A549 (cell line): ENCODE data around the gene SPNS2. TPM values are rescaled to one million over a fixed set of nuclear protein-coding genes. Genes with fewer than 3 reads are reported as not detected.

Source experiments
- ATAC-seq, 2 experiments: fragments of 200-7000 bp in 1 of 2; fragments of >200 bp in 1 of 2; cut with Nextera tagmentation in 1 of 2; cut with Tn5 transposase in 1 of 2; 3 replicates each; pipeline versions ENCODE4 v1.8.0 to v1.9.1; 2018 to 2020; ENCODE audit warnings: mild to moderate bottlenecking in 1 of 2, moderate library complexity in 1 of 2
- CTCF ChIA-PET: fragments of 300-600 bp; sonication (Branson Sonifier 250); formaldehyde crosslinking; extraction: SDS; loops from one replicate; lab custom pipeline; 2021; ENCODE audit warnings: antibody characterized with exemption, inconsistent platforms; lab: Yijun Ruan, JAX
- POLR2A ChIA-PET: fragments of 350-600 bp; formaldehyde crosslinking; extraction: SDS; loops from one replicate; lab custom pipeline; 2021; ENCODE audit warnings: antibody characterized with exemption, inconsistent platforms; lab: Yijun Ruan, JAX
- DNase-seq, 2 experiments: peaks; one replicate each; pipeline versions ENCODE4 v3.0.0 to v3.0.0-alpha.2; 2011 to 2016; ENCODE audit warnings: low read depth in 1 of 2, low spot score in 1 of 2
- FAIRE-seq: peaks from 2 replicates; lab custom pipeline; 2011; peaks lifted over from hg19 to GRCh38; lab: Jason Lieb, UNC
- H3K27ac ChIP-seq, 2 experiments: fragments of >200 bp; sonication (Bioruptor Twin); formaldehyde crosslinking; 3 replicates each; pipeline ENCODE4 v1.5.1; 2016 to 2017
- H3K4me1 ChIP-seq: fragments of >200 bp; sonication (Bioruptor Twin); formaldehyde crosslinking; 3 replicates; pipeline ENCODE4 v1.6.1; 2016
- H3K4me2 ChIP-seq: fragments of >200 bp; sonication (Bioruptor Twin); formaldehyde crosslinking; 3 replicates; pipeline ENCODE4 v1.6.1; 2016
- H3K4me3 ChIP-seq: fragments of >200 bp; sonication (Bioruptor Twin); formaldehyde crosslinking; 3 replicates; pipeline ENCODE4 v1.5.1; 2016
- H3K9me3 ChIP-seq: fragments of >200 bp; sonication (Bioruptor Twin); formaldehyde crosslinking; 3 replicates; pipeline ENCODE4 v1.6.1; 2016
- ATOH8 ChIP-seq: fragments of 250-450 bp; sonication (Bioruptor Pico); IDR thresholded peaks from 2 replicates; pipeline ENCODE4 v1.5.0; 2020; ENCODE audit warnings: low read depth, mild to moderate bottlenecking, moderate library complexity
- ELK1 ChIP-seq: fragments of 150-350 bp; IDR thresholded peaks from 2 replicates; pipeline ENCODE4 v1.6.1; 2014; ENCODE audit warnings: low read depth, mild to moderate bottlenecking, low read length
- EP300 ChIP-seq, 2 experiments: fragments of >200 bp; sonication (Bioruptor Twin); formaldehyde crosslinking; IDR thresholded peaks; 2 replicates in 1 of 2; 3 replicates in 1 of 2; pipeline ENCODE4 v1.6.1; 2016 to 2017
- ESRRA ChIP-seq: fragments of 150-350 bp; IDR thresholded peaks from 2 replicates; pipeline ENCODE4 v1.6.1; 2014; ENCODE audit warnings: mild to moderate bottlenecking, low read length, borderline replicate concordance
- HDAC2 ChIP-seq: fragments of 200-600 bp; sonication (generic); IDR thresholded peaks from 2 replicates; pipeline ENCODE4 v1.6.1; 2016
- HEYL ChIP-seq: fragments of 250-450 bp; sonication (Bioruptor Pico); IDR thresholded peaks from 2 replicates; pipeline ENCODE4 v1.8.0; 2021; ENCODE audit warnings: mild to moderate bottlenecking, moderate library complexity
- HOXB13 ChIP-seq: fragments of 250-450 bp; sonication (Bioruptor Pico); IDR thresholded peaks from 2 replicates; pipeline ENCODE4 v1.5.0; 2020; ENCODE audit warnings: low read depth, mild to moderate bottlenecking, moderate library complexity
- HOXB5 ChIP-seq: fragments of 250-450 bp; sonication (Bioruptor Pico); IDR thresholded peaks from 2 replicates; pipeline ENCODE4 v1.5.0; 2020; ENCODE audit warnings: mild to moderate bottlenecking, moderate library complexity
- KDM1A ChIP-seq: fragments of 200-600 bp; sonication (generic); IDR thresholded peaks from 2 replicates; pipeline ENCODE4 v1.6.1; 2016; ENCODE audit warnings: low read depth, mild to moderate bottlenecking
- KDM5A ChIP-seq: fragments of 200-600 bp; sonication (generic); IDR thresholded peaks from 2 replicates; pipeline ENCODE4 v1.6.1; 2016; ENCODE audit warnings: antibody characterized with exemption, mild to moderate bottlenecking
- MAFK ChIP-seq: fragments of 450-650 bp; IDR thresholded peaks from 2 replicates; pipeline ENCODE4 v1.6.1; 2014; ENCODE audit not compliant: partially characterized antibody
- NFE2L2 ChIP-seq: fragments of 150-350 bp; conservative IDR thresholded peaks from 2 replicates; pipeline ENCODE4 v1.6.1; 2014; ENCODE audit warnings: low read length
- NPAS2 ChIP-seq: fragments of 250-450 bp; sonication (Bioruptor Pico); IDR thresholded peaks from 2 replicates; pipeline ENCODE4 v1.8.0; 2022; ENCODE audit warnings: mild to moderate bottlenecking, moderate library complexity, borderline replicate concordance
- POLR2A ChIP-seq: IDR thresholded peaks from 2 replicates; pipeline ENCODE4 v1.6.1; 2012; ENCODE audit warnings: mild to moderate bottlenecking, low read length
- RFX5 ChIP-seq: fragments of 450-650 bp; IDR thresholded peaks from 2 replicates; pipeline ENCODE4 v1.7.1; 2014; ENCODE audit warnings: antibody characterized with exemption, mild to moderate bottlenecking, moderate library complexity
- RNF2 ChIP-seq: fragments of 200-600 bp; sonication (generic); IDR thresholded peaks from 2 replicates; pipeline ENCODE4 v1.6.1; 2016; ENCODE audit warnings: low read depth, mild to moderate bottlenecking, antibody characterized with exemption, moderate library complexity, borderline replicate concordance
- TFCP2L1 ChIP-seq: fragments of 250-450 bp; sonication (Bioruptor Pico); IDR thresholded peaks from 2 replicates; pipeline ENCODE4 v1.5.0; 2021; ENCODE audit warnings: mild to moderate bottlenecking
- ZC3H11A ChIP-seq: fragments of 450-650 bp; IDR thresholded peaks from 2 replicates; pipeline ENCODE4 v1.6.1; 2014; ENCODE audit warnings: antibody characterized with exemption, mild to moderate bottlenecking
- ZFP36 ChIP-seq: fragments of 450-650 bp; IDR thresholded peaks from 2 replicates; pipeline ENCODE4 v1.6.1; 2014; ENCODE audit warnings: borderline replicate concordance; ENCODE audit not compliant: partially characterized antibody
- ZSCAN20 ChIP-seq: fragments of 250-450 bp; sonication (Bioruptor Pico); IDR thresholded peaks from 2 replicates; pipeline ENCODE4 v1.8.0; 2022; ENCODE audit warnings: mild to moderate bottlenecking, moderate library complexity
- WGBS: methylation state at CpG from one replicate; pipeline ENCODE4 v1.1.6; 2017; ENCODE audit errors: missing lambda C conversion rate; 5-methylcytosine and 5-hydroxymethylcytosine counted together
- polyA plus RNA-seq, 4 experiments: library from polyadenylated mRNA; depleted of rRNA in 3 of 4; stranded (reverse); fragments of >200 nt; fragmentation: RNase III in 1 of 4; extraction: RNeasy Plus Mini Kit Qiagen cat#74134 plus additional on column Dnase treatment in 1 of 4; gene quantifications; 2 replicates in 3 of 4; 3 replicates in 1 of 4; pipeline ENCODE4 v1.2.3, GENCODE V29; 2011 to 2017
- TF ChIP-seq, protein P1 (sequence below): IDR thresholded peaks from 2 replicates; pipeline ENCODE4 v1.6.1; 2012
- TF ChIP-seq, protein P2 (sequence below): fragments of >200 bp; sonication (Bioruptor Twin); formaldehyde crosslinking; IDR thresholded peaks from 2 replicates; pipeline ENCODE4 v1.6.1; 2016

Gene SPNS2
- polyA plus RNA-seq, 2 of the 4 experiments (the other 2 are of a cell fraction), result 0.27 to 0.46 TPM

GRCh38 chr17:4579678-4580077 lies 81.0 kb downstream of the SPNS2 start:
- CTCF ChIA-PET, result interaction anchor here (0.7 to 4.1 kb wide), 6 partner anchors 12 to 323 kb away, joined by 3 to 69 read pairs (median 4); partner anchors contain the start of gene CHRNE
- H3K4me1 ChIP-seq, result peaks cover 3% of the 10 kb centered on the region; the same call in 2 of the 3 replicates
- WGBS, result 73% methylated on average over 11 of the region's 11 CpGs
- no peak overlapping the region for H3K4me3 ChIP-seq
- FAIRE-seq, result no peak
- no peak overlapping the region for H3K27ac ChIP-seq
- TF ChIP-seq NFE2L2 (no peak), NPAS2 (CRISPR knock-in tag) (no peak), HDAC2 (no peak), ZC3H11A (no peak), MAFK (no peak), ELK1 (no peak)
- TF ChIP-seq, all 56 proteins: peak for 0
- POLR2A ChIA-PET, result no interaction called here
- no peak for DNase-seq
- no peak for ATAC-seq
- Histone ChIP-seq H3K4me2 (no peak overlapping the region), H3K9me3 (no peaks in the 10 kb centered on the region)

DNA sequence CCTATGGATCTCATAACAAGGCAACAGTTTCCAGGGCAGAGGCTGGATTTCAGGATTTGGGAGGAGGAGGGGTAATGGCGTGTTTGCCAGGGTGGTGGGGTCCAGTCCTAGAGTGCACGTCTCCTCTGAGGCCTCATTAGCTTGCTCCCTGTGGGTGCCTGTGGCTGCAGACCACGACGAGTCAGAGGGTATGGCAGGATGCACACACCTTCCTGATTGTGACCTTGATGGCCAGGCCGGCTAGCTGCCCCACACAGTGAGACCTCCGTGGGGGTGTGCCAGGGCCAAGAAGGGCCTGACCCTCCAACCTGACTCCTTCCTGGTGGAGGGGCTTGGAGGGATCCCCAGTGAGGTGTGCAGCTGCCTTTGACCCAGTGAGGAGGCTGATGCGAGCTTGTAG lies 81.6 kb downstream of the SPNS2 start:
- H3K27ac ChIP-seq, result no peak overlapping the region
- POLR2A ChIA-PET, result no interaction called here
- H3K4me3 ChIP-seq, result no peak overlapping the region
- CTCF ChIA-PET, result interaction anchor here (0.7 to 4.1 kb wide), 7 partner anchors 12 to 322 kb away, joined by 3 to 69 read pairs (median 4); partner anchors contain the start of gene CHRNE
- DNase-seq, result no peak
- H3K4me2 ChIP-seq, result no peak overlapping the region
- 46% methylated on average over 7 of the region's 7 CpGs for WGBS
- ATAC-seq, result no peak
- TF ChIP-seq ESRRA, result no peak
- TF ChIP-seq, protein P1, sequence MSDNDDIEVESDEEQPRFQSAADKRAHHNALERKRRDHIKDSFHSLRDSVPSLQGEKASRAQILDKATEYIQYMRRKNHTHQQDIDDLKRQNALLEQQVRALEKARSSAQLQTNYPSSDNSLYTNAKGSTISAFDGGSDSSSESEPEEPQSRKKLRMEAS, result no peak
- no peak for TF ChIP-seq ZSCAN20
- TF ChIP-seq KDM1A, result no peak
- no peak for TF ChIP-seq ZFP36
- TF ChIP-seq EP300 (IDR thresholded peaks at IDR 0.05), result no peak
- peaks cover 7% of the 10 kb centered on the region; the same call in 2 of the 3 replicates for H3K4me1 ChIP-seq
- no peaks in the 10 kb centered on the region for H3K9me3 ChIP-seq
- no peak for FAIRE-seq

DNA sequence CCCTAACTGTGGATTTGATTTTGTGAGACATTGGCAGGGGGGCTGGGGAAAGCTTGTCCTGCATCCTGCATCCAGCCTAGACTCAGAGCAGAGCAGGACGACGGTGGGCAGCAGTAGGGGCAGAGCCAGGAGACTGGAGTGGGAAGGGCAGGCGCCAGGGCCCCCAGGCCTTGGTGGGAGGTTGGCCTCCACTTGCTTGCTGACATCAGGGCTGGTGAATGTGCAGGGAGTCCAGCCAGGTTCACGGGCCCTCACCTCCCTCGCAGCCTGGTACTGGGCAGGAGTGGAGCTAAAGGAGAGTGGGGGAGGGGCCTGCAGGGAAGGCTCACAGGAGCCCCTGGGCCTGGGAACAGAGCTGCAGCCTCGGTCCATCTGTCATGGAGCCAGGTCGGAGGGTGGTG lies 83.4 kb downstream of the SPNS2 start:
- ATAC-seq (no peak), DNase-seq (no peak), FAIRE-seq (no peak)
- peaks cover 7% of the 10 kb centered on the region; the same call in 2 of the 3 replicates for H3K4me1 ChIP-seq
- H3K9me3 ChIP-seq, result no peaks in the 10 kb centered on the region
- ChIA-PET CTCF (interaction anchor here (1.5 to 4.1 kb wide), 2 partner anchors 14 to 43 kb away, joined by 4 to 69 read pairs; no protein-coding TSS in a partner anchor), POLR2A (interaction anchor here (0.6 kb wide), 1 partner anchor 15 kb away, joined by 4 read pairs; no protein-coding TSS in a partner anchor)
- no peak for TF ChIP-seq HEYL (CRISPR knock-in tag)
- H3K27ac ChIP-seq, result no peak overlapping the region
- WGBS, result 39% methylated on average over 7 of the region's 7 CpGs
- no peak overlapping the region for H3K4me3 ChIP-seq
- no peak overlapping the region for H3K4me2 ChIP-seq

GRCh38 chr17:4582691-4583090 lies 84.0 kb downstream of the SPNS2 start:
- 62% methylated on average over 8 of the region's 8 CpGs for WGBS
- ATAC-seq, result no peak
- Histone ChIP-seq H3K4me1 (peaks cover 7% of the 10 kb centered on the region; the same call in 2 of the 3 replicates), H3K4me2 (no peak overlapping the region), H3K27ac (no peak overlapping the region), H3K9me3 (no peaks in the 10 kb centered on the region), H3K4me3 (no peak overlapping the region)
- POLR2A ChIA-PET, result no interaction called here
- FAIRE-seq, result no peak
- TF ChIP-seq KDM5A, result no peak
- no peak for TF ChIP-seq POLR2A
- no peak for TF ChIP-seq RFX5
- TF ChIP-seq KDM1A, result no peak
- TF ChIP-seq, protein P1, result no peak
- no peak for TF ChIP-seq TFCP2L1 (CRISPR knock-in tag)
- TF ChIP-seq HOXB5 (CRISPR knock-in tag), result no peak
- TF ChIP-seq, protein P2, sequence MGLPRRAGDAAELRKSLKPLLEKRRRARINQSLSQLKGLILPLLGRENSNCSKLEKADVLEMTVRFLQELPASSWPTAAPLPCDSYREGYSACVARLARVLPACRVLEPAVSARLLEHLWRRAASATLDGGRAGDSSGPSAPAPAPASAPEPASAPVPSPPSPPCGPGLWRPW, result no peak
- TF ChIP-seq HOXB13 (CRISPR knock-in tag), result no peak
- no peak for TF ChIP-seq RNF2
- no peak for TF ChIP-seq ATOH8
- CTCF ChIA-PET, result interaction anchor here (4.1 kb wide), 1 partner anchor 15 kb away, joined by 69 read pairs; no protein-coding TSS in a partner anchor
- no peak for DNase-seq
